Pancreas (tissue), 10 donors: ENCODE results near the gene NEMF. TPM values are rescaled to one million over a fixed set of nuclear protein-coding genes. Genes with fewer than 3 reads are reported as not detected.
A peak's percentile ranks its signal among the peaks of the same experiment; 100 is the strongest.
"Not testable (repeated sequence)": the region's sequence is repeated elsewhere in the genome, so short reads cannot be mapped to it uniquely, and the experiment has no call there.

Source experiments
- ATAC-seq, 4 donors: fragments of 200-7000 bp; cut with Tn5 transposase; one replicate each; pipeline versions ENCODE4 v1.8.0 to v1.9.1; 2020; ENCODE audit warnings: mild to moderate bottlenecking in 4 of 4, moderate library complexity in 4 of 4
- DNase-seq, 6 donors: peaks; one replicate each; pipeline ENCODE4 v3.0.0-alpha.2; 2020
- FAIRE-seq: peaks from 2 replicates; lab custom pipeline; 2012; peaks lifted over from hg19 to GRCh38; lab: Jason Lieb, UNC
- H3K27ac ChIP-seq, 4 donors: fragments of 200-600 bp; sonication (generic); 1 replicate in 3 of 4; 2 replicates in 1 of 4; pipeline versions ENCODE4 v1.5.0 to v1.8.0; 2020
- H3K27me3 ChIP-seq, 4 donors: fragments of 200-600 bp; one replicate each; pipeline ENCODE4 v1.8.0; 2021
- H3K36me3 ChIP-seq, 3 donors: fragments of 200-600 bp; sonication (generic) in 1 of 3; one replicate each; pipeline versions ENCODE4 v1.5.0 to v1.8.0; 2020 to 2021
- H3K4me1 ChIP-seq, 3 donors: fragments of 200-600 bp; one replicate each; pipeline ENCODE4 v1.8.0; 2021
- H3K4me3 ChIP-seq, 4 donors: fragments of 200-600 bp; sonication (generic) in 2 of 4; one replicate each; pipeline versions ENCODE4 v1.5.0 to v1.8.0; 2020 to 2021
- H3K9me3 ChIP-seq, 4 donors: fragments of 200-600 bp; one replicate each; pipeline ENCODE4 v1.8.0; 2021
- CTCF ChIP-seq, 4 donors: fragments of 200-600 bp; sonication (generic) in 3 of 4; IDR thresholded peaks; one replicate each; pipeline versions ENCODE4 v1.5.0 to v1.8.0; 2021; ENCODE audit warnings: antibody characterized with exemption in 4 of 4
- WGBS, 2 donors: extraction: QIAGEN DNeasy Blood & Tissue Kit; methylation state at CpG; one replicate each; pipeline ENCODE4 v1.1.7; 2013; 5-methylcytosine and 5-hydroxymethylcytosine counted together
- intact Hi-C, 3 donors: fragments of 100-400 bp; cut with DNase I; formaldehyde crosslinking; loops; one replicate each; pipeline versions ENCODE4 v1.11.1 to v1.14.2; 2022
- polyA plus RNA-seq, 2 donors: library from polyadenylated mRNA; stranded (reverse); fragments of 200-250 nt; gene quantifications; one replicate each; pipeline ENCODE4 v1.2.3, GENCODE V29; 2013
- total RNA-seq, 6 donors: library from RNA; stranded (reverse); fragmentation: NEBNext Ultra II Directional in 4 of 6; extraction: Animal tissue kit (Norgen Biotek cat#: 25700) in 4 of 6; gene quantifications; one replicate each; pipeline versions ENCODE4 v1.2.1 to v1.2.4, GENCODE V29; 2021 to 2023
- donor health status: healthy with polysubstance abuse.
- donor health status: DM: no; HTN: no; CAD: no; lungs with moderate emphysema.
- donor health status: DM: no; HTN: no; CAD: no.
- donor health status: control.
- donor health status: control.
- donor health status: Bipolar disorder and iron deficiency.
- donor health status: DM: yes; HTN: yes; CAD: no.
- donor health status: DM: no; HTN: no; CAD: no.
- donor health status: DM: no; HTN: no; CAD: no.
- donor health status: DM: yes; HTN: yes; CAD: no.

NEMF gene
- total and polyA plus RNA-seq, 8 donors: 17.6 to 32.4 (median 22.1) TPM

GRCh38 chr14:49778421-49778820 is 74.2 kb downstream of the NEMF start:
- H3K27me3 ChIP-seq: no peaks in the 10 kb centered on the region
- peaks cover 0 to 6% (median 0%) of the 10 kb centered on the region in 3 donors for H3K4me1 ChIP-seq
- intact Hi-C loops: loop anchor here in 1 of 3 donors (5.0 kb wide), 1 partner anchor 54 kb away; no protein-coding TSS in a partner anchor
- DNase-seq (no peak), ATAC-seq (no peak), FAIRE-seq (no peak)
- H3K4me3 ChIP-seq: no peak overlapping the region
- TF ChIP-seq CTCF (IDR thresholded peaks at IDR 0.05): no peak
- H3K9me3 ChIP-seq: no peaks in the 10 kb centered on the region
- 93 to 100% methylated on average over 2 of the region's 2 CpGs for WGBS, 2 donors
- peaks cover 8 to 92% (median 47%) of the 10 kb centered on the region in 3 donors for H3K36me3 ChIP-seq
- no peak overlapping the region for H3K27ac ChIP-seq

- FAIRE-seq: no peak
- no peak overlapping the region for H3K27ac ChIP-seq
- intact Hi-C loops: no loop called here
- H3K9me3 ChIP-seq: no peaks in the 10 kb centered on the region
- no peak overlapping the region for H3K4me3 ChIP-seq
- ATAC-seq: no peak
- peaks cover 6 to 22% (median 16%) of the 10 kb centered on the region in 3 donors for H3K4me1 ChIP-seq
- no peak for TF ChIP-seq CTCF (IDR thresholded peaks at IDR 0.05)
- WGBS, 2 donors: 94 to 100% methylated on average over 1 of the region's 1 CpG
- H3K36me3 ChIP-seq: peaks cover 0 to 58% (median 23%) of the 10 kb centered on the region in 3 donors
- no peak for DNase-seq
- no peaks in the 10 kb centered on the region for H3K27me3 ChIP-seq
Observed at GRCh38 chr14:49774106-49774505, 78.5 kb downstream of the NEMF start.

- DNase-seq, intact Hi-C loops: not testable (repeated sequence)
Observed at GRCh38 chr14:49771691-49772090, 80.9 kb downstream of the NEMF start.

GRCh38 chr14:49770212-49770817 is 82.3 kb downstream of the NEMF start:
- H3K9me3 ChIP-seq: no peaks in the 10 kb centered on the region
- peaks cover 6 to 24% (median 22%) of the 10 kb centered on the region in 3 donors for H3K4me1 ChIP-seq
- DNase-seq (peak in 3 of 6 donors; percentile 62 to 80 (median 65)), ATAC-seq (peak; percentile 32 to 68 (median 60)), FAIRE-seq (no peak)
- 4 to 11% methylated on average over 4 of the region's 4 CpGs for WGBS, 2 donors
- TF ChIP-seq CTCF (IDR thresholded peaks at IDR 0.05): no peak
- peaks cover 0 to 23% (median 7%) of the 10 kb centered on the region in 3 donors for H3K36me3 ChIP-seq
- intact Hi-C loops: no loop called here
- H3K27ac ChIP-seq: peak overlapping the region; percentile 84 to 97 (median 96)
- H3K4me3 ChIP-seq: peak overlapping the region; percentile 59 to 99 (median 82)
- H3K27me3 ChIP-seq: no peaks in the 10 kb centered on the region

More at GRCh38 chr14:49771691-49772090, 80.9 kb downstream of the NEMF start:
- not testable (repeated sequence) for FAIRE-seq, H3K9me3 ChIP-seq, ATAC-seq, H3K4me3 ChIP-seq, H3K27me3 ChIP-seq
- Histone ChIP-seq H3K36me3 (peaks cover 0 to 34% (median 16%) of the 10 kb centered on the region in 3 donors), H3K4me1 (peaks cover 6 to 22% (median 21%) of the 10 kb centered on the region in 3 donors), H3K27ac (peak overlapping the region in 2 of 4 donors; percentile 97)
- 70 to 88% methylated on average over 10 of the region's 10 CpGs for WGBS, 2 donors

GRCh38 chr14:49769581-49770211 is 82.9 kb downstream of the NEMF start:
- intact Hi-C loops: loop anchor here in 1 of 3 donors (5.0 kb wide), 1 partner anchor 137 kb away; no protein-coding TSS in a partner anchor
- ATAC-seq (peak in 2 of 4 donors; percentile 1 to 3), FAIRE-seq (no peak), DNase-seq (peak in 1 of 6 donors; percentile 16)
- no peaks in the 10 kb centered on the region for H3K9me3 ChIP-seq
- WGBS, 2 donors: 17 to 18% methylated on average over 15 of the region's 15 CpGs
- H3K4me3 ChIP-seq: peak overlapping the region; percentile 59 to 99 (median 82)
- peaks cover 6 to 24% (median 22%) of the 10 kb centered on the region in 3 donors for H3K4me1 ChIP-seq
- peak overlapping the region; percentile 84 to 97 (median 96) for H3K27ac ChIP-seq
- H3K36me3 ChIP-seq: peaks cover 0 to 17% (median 4%) of the 10 kb centered on the region in 3 donors
- TF ChIP-seq CTCF (IDR thresholded peaks at IDR 0.05): no peak
- H3K27me3 ChIP-seq: no peaks in the 10 kb centered on the region
